ENCODE measurements around the gene CAMK2G.

Gene CAMK2G

DNA sequence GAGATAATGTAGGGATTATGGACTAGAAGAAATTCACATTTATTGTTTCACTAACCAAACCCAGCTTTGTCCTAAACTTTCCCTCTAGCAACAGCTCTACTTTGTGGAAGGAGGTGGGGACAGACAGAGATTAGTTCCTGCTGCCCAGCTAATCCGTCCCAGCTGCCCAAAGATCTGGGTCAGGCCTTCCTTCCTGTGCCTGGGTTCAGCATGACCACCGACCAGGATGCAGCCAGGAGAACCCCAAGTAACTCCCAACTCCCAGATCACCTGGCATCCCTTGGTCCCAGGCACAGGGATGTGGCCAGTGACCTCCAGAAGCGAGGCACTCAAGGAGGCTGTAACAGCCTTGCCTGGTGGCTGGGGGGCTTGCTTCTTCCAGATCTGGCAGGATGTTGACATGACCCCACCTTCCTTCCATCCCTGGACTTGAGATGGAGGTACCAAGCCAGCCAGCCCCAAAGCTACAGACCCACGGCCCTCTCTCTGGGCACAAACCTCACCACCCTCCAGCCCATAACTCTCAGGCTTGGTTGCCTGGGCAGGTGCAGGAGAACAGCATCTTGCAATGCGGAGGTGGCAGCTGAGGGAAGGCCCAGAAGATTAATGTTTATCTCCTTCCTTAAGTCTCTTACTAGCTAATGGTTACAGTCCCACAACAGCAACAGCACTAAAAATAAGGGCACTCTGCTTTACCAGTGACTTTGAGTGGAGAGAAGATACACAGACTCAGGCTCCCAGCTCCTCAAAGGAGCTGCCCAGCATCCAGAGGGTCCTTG is 11.1 kb downstream of the CAMK2G start:
- no peak for DNase-seq (ENCODE audit: low read depth in 3 of 3)

DNA sequence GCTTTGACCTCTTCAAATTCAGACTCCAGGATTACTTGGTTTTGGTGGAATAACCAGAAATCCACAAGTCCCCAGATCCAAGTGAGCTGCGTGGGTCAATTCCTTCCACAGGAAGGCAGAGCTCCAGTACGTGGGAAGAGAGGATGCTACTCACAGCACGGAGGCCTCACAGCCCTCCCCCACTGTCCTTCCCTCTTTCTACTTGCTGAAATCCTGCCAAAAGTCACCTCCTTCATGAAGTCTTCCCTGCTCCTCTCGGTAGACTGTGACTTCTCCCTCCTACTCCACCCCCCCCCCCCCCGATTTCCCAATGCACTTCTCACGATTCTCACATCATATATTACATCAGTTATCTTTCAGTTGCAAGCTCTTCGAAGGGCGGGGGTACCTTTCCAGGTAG is 12.3 kb downstream of the CAMK2G start:
- DNase-seq (ENCODE audit: low read depth in 3 of 3) = no peak

DNA sequence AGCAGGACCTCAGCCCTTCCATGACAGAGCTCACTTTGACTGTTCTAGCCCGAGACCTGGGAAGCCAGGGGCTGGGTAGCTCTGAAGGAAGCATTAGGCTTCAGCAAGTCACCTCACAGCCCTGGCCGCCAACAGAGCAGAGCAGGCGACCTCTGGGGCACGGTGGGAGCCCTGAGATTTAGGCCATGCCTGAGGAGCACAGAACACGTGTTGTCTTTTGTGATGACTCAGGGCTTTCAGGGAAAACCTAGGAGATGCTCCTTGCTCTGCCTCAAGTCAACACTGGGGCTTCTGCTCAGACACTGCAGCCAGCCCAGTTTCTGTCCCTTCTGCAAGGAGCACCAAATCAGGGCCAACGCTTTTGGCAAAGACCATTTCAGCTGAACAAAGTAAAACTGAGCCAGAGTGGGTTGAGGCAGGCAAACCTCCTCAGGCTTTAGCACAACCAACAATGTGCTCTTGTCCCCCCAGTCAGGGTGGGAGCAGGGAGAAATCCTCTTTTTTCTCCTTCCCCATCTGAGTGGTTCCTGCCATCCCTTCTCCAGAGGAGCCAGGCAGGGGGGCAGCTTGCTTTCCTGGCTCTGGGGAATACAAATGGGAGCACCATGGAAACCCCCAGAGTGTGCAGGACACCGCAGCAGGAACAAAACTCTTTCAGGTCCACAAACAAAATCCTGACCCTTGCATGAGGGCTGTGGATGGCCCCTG is 14.4 kb downstream of the CAMK2G start:
- DNase-seq (ENCODE audit: low read depth in 3 of 3) = no peak

DNA sequence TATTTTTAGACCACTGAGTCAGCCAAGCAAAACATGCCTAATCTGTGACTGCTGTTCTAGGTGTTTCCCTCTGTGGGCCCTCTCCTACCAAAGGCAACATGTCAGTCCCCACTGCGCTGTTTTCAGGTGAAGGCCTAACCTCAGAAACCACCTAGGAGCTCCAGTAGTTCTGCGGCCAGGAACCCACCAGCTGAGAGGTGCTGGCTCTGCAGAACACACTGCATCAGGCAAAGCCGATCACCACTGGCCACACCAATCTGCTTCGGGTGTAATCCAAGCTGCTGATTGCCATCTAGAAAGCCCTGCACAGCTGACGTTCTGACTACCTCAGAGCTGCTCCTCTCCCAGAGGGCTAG is 14.9 kb downstream of the CAMK2G start:
- no peak for DNase-seq (ENCODE audit: low read depth in 3 of 3)

DNA sequence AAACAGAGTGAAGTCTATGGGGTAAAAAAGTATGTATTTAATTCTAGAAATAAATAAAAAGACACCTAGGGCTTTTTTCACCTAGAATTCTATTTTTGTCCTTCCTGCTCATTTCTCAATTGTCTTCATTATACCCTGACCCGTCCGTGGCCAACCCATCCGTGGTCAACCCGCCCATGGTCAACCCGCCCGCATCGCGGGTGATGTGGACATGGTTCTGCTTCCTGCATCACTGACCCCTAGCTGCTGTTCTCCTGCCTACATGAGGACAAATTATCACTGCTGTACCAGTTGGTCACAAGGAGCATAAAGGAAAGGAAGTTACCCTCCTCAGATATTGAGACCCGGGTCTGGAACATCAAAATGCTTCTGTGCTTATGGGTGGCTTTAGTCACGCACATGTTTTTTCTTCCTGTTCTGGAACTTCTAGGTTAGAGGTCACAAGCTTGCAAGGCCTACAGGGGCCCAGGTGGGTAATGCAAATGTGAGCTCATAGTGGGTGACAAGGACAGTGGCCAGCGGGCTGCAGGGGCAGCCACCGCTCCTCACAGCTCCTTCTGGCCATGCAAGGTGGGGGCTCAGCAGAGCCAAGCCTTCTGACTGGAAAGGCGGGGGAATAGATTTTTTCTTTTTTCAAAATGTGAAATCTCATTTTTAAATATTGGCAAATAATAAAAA is 15.5 kb downstream of the CAMK2G start:
- DNase-seq (ENCODE audit: low read depth in 3 of 3) = no peak

DNA sequence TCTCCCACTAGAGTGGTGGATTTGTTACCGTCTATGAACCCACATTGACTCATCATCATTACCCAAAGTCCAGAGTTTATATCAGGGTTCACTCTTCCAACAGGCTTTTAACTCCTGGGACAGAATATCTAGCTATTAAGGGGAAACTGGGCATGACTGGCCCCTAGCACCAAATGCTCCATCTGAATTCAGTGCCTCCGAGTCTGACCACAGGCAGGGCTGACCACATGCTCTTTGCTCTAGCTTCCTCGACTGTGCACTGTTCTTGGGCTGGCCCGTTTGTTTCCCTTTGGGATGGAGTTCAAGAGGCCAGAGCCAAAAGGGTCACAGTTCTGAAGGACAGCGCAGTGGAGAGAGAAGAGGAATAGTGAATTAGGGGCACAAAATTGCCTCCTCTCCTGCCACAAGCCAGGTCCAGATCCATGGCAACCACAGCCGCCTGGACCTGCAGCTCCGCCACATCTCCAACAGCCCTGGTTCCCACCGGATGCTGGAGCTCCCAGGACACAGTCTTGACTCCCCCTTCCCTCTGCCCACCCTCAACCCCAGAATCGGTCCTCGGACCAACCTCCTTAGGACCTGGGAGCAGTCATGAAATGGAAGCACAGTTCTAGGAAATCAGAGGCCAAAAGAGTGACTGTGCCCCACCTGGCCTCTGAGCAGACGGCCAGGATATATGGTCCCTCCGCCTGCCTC is 16.2 kb downstream of the CAMK2G start:
- DNase-seq (ENCODE audit: low read depth in 3 of 3) = no peak

DNA sequence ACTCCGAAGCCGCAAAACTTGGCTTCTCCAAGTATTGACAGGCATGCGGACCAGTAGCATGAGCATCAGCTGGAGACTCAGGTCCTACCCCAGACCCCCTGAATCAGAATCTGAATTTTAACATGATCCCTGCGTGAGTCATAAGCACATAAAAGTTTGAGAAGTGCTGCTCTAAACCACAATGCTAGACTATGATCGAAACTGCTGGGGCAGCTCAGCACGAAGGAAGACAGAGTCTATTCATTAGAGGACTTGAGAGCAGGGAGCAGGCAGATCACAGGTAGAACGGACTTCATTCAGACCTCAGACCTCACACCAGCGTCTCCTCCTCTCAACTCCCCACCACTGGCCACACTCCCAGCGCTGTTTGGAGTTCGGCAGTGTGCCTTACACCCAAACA is 16.9 kb downstream of the CAMK2G start:
- DNase-seq (ENCODE audit: low read depth in 3 of 3) = no peak

DNA sequence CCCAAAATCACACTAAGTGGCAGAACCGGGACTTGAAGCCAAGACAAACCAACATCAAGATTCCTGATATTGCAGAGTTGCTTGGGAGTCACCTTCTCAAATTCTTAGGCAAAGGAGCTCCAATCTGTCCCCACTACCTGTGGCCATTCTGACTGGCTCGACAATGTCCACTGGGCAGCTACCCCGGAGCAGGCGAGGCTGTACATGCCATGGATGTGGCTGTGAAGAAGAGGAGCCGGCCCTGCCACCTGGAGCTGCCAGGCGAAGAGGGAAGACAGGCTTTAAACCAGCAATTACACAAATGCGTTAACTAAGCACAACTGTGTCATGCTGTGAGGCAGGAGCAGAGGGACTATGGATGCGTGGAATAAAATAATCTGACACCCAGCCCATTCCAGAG is 18.1 kb downstream of the CAMK2G start:
- no peak for DNase-seq (ENCODE audit: low read depth in 3 of 3)

DNA sequence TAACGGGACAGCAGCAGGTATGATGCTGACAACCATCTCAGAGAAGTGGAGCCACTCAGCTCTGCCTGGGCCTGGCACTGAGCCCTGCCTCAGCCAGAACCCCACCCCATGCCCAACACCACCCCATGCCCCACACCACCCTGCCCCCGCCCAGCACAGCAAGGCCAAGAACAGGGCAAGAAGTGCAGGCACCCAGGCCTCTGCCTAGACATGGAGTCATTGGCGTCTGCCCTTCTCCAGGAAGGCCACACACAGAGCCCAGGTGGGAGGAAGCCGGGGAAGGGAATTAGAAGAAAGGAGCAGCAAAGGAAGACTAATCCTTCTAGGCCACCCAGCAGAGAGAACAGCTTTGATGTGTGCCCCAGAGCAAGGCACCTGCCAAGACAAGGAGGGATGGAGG is 18.9 kb downstream of the CAMK2G start:
- no peak for DNase-seq (ENCODE audit: low read depth in 3 of 3)

DNA sequence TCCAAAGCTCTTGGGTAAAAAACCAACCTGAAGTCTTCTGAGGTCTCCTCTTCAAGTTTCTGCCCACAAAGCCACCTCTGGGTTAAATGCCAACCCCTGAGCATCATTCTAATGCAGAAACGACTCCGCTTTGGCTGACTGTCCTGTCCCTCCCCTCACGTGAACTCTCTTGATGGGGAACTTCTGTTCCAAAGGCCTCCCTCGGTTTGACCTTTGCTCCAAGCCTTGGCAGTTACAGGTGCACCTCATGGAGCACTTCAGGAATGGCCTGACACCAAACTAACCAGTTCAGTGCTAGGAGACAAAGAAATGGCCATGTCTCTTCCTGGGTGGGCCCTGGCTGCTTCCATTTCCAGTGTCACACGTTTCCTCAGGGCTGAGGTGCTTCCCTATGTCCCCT is 20.0 kb downstream of the CAMK2G start:
- no peak for DNase-seq (ENCODE audit: low read depth in 3 of 3)

DNA sequence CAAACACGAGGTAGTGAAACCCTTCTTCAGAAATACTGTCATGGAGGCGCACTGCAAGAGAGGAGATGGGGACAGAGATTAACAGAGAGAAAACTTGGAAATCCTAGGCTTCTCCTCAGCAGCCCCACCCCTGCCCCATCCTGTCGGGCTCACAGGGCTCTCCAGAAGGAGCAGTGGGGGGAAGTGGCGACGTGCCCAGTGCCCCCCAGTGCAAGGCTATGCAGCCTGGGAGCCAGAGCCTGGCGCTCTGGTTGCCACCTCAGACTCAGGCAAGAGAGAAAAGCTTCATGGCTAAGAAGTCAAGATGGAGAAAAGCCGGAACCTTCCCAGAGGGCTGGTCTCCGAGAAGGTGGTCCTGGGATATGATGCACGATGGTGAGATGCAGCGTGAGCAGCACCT is 21.2 kb downstream of the CAMK2G start:
- no peak for DNase-seq (ENCODE audit: low read depth in 3 of 3)

DNA sequence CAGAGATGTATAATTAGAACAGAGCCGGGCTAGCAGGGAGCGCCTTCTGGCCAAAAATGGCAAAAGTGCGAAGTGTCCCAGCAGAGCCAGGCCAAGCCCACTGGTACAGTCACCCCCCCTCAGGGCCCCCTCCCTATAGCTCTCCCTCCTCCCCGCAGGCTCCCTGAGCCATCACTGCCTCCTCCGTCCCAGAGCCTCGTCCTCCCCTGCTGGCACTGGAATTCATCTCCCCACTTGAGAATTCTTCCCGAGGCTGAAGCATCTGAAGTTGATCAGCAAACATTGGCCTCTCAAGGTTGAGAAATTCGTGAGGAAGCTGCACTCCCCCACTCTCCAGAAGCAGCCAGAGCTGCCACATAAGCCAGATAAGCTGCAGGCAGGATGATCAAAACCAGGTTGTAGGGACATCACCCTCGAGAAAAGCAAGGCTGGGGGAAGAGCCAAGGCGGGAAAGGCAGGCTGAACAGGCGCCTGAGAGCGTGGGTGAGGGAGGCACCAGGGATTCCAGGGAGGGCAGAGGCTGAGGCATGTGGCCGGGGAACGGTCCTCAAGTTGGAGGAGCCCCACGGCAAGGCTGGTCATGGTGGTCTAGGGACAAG is 23.4 kb downstream of the CAMK2G start:
- no peak for DNase-seq (ENCODE audit: low read depth in 3 of 3)

DNA sequence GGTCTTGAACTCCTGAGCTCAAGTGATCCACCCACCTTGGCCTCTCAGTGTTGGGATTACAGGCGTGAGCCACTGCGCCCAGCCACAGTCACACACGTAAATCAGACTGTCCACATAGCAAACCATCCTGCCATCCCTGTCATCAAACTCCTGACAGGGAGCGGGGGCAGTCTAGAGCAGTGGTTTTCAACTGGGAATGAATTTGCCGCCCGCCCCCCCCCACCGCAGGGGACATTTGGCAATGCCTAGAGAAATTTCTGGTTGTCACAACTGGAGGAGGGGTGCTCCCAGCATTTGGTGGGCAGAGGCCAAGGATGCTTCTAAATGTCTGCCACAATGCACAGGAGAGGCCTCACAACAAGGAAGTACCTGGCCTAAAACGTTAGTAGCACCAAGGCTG is 24.1 kb downstream of the CAMK2G start:
- no peak for DNase-seq (ENCODE audit: low read depth in 3 of 3)

DNA sequence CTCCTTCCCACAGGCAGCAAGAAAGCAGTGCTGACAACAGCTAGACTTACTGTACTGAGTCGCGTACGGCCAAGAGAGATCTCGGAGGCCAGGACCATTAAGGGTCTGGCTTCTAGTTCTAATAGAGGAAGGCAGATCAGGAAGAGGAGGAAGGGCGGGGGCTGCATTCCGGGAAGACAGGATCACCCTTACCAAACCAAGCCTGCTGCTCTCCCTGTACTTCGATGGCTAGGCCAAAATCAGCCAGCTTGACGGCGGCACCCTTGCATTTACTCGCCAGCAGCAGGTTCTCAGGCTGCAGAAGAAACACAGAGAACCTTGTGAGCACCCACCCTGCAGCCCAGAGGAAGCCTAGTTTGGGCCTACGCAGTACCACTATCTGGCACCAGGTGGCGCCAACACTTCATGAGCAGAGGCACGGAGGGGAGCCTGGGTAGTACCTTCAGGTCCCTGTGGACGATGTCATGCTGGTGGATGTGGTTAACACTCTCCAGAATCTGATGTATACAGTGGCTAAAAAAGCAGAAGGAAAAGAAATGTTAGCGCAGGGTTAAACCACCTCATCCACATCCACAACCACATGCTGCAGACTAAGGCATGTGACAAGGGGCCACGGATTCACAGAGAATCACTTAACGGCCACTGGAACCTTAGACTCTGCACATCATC is 25.4 kb downstream of the CAMK2G start:
- DNase-seq (ENCODE audit: low read depth in 3 of 3) = peak; percentile 78 to 88 (median 87)

DNA sequence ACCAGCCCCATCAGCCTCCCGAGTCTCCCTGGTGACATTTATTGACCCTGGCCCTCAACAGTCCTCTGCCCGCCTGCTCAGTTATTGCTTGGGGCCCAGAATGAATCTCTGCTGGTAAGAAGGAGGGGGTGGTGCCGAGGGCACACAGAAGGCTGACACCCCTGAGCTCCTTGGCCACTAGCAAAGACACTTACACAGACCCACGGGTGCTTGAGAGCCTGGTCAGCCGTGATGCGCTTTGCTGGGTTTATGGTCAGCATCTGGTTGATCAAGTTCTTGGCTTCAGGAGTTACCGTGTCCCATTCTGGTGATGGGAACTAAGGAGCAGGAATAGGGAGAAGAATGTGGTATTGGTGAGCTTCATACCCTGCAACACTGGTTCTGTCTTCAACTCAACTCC is 27.3 kb downstream of the CAMK2G start:
- no peak for DNase-seq (ENCODE audit: low read depth in 3 of 3)

DNA sequence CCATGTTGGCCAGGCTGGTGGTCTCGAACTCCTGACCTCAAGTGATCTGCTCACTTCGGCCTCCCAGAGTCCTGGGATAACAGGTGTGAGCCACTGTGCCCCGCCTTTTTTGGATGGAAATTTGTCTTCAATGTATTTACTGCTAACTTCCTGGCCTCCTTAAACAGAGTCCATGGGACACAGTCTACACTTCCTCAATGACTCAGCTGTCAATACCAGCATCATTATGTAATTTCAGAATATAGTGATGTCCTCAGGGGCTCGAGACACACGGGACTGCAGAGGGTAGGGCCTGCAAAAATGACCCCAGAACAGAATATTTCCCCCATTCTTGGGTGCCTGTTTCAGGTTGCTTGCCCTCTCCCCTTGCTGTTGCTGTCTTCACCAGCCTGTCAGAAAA is 31.1 kb downstream of the CAMK2G start:
- DNase-seq (ENCODE audit: low read depth in 3 of 3) = no peak

DNA sequence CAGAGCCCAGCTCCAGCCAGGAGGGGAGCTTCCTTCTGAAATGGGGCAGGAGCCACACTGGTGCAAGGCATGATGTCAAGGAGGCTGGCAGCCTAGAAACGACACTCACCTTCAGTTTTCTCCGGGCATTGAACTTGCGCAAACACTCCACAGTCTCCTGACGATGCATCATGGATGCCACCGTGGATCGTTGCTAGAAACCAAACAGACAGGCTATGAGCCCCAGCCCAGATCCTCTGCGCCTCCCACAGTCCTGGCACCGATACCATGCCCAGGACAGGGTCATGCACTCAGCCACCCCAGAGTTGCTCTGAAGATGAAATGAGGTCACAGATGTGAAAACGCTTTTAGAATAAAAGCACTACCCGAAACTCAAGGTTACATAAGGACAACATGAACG is 32.0 kb downstream of the CAMK2G start:
- no peak for DNase-seq (ENCODE audit: low read depth in 3 of 3)

DNA sequence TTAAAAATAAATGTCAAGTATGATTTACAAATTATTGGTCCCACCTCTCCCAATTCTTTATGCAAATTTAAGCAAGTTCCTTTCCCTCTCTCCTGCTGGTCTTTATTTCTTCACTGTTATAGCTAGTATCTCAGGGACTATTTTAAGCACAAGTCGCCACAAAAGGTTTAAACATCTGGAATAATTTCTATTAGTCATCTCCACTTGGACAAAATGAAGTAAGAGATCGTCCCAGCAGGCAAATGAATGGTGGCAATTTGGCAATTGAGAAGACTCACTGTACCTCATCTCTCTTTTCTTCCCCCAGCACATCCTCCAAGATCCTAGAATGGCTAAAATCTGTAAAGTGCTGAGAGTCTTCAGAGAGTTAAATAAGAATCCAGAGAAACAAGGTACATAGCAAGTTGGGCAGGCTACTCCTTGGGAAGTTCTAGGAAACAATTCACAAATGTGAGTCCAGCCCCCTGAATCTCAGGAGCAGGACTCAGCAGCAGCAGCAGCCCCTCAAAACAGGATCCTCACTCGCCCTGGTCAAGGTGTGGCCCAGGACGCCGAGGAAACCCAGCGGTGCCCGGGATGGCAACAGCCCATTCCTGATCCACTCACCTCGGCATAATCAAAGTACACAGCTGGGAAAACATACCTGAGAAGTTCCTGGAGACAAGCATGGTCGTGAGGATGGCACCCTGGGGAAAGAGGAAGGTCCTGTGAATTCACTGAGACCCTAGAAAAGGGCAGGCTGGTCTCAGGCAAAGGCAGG is 32.6 kb downstream of the CAMK2G start:
- DNase-seq (ENCODE audit: low read depth in 3 of 3) = no peak

DNA sequence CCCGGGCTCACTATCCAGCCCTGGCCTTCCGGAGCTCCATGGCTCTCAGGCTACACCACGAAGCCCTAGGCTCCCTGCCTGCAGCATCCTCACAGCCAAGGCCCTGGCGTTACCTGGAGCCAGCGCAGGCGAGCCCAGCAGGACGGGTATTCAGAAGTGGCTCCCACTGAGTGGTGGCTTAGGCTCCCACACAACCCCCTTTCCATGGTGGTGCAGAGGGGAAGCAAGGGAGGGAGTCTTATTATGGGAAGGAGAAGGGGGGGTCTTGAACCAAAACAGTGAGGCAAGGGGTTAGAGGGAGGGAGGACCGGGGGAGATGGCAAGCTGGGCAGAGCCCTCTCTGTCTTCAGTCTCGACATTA is 33.3 kb downstream of the CAMK2G start:
- DNase-seq (ENCODE audit: low read depth in 3 of 3) = no peak

DNA sequence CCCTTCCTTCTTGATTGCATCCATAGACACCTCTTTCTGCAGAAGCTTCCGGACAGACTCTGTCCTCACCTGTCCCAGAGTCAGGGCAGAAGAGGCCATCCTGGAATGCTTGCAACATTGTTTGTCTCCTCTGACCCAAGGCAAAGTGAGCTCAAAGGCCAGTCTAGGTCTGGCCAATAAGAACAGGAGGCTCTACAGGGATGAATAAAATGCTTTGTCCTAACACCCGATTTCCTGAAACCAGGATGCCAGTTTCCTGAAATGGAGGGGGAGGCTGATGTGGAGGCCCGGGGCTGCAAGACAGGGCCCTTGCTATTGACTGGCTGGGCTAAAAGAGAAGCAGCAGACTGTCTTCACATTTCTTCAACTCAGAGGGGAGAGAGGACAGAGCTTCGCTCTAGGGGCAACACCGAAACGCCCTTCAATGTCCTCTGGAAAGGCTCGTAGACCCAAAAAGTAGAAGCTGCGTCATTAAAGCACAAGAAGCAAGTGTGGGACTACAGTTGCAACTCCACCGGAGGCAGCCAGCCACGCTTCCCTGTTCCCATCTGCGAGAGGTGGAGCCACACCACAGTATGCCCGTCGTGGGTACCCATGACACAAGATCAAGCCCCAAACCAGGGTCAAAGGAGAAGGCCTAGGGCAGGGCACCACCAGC is 33.8 kb downstream of the CAMK2G start:
- no peak for DNase-seq (ENCODE audit: low read depth in 3 of 3)
